Measurements from ENCODE around the gene TPM1.

The TPM1 gene

DNA sequence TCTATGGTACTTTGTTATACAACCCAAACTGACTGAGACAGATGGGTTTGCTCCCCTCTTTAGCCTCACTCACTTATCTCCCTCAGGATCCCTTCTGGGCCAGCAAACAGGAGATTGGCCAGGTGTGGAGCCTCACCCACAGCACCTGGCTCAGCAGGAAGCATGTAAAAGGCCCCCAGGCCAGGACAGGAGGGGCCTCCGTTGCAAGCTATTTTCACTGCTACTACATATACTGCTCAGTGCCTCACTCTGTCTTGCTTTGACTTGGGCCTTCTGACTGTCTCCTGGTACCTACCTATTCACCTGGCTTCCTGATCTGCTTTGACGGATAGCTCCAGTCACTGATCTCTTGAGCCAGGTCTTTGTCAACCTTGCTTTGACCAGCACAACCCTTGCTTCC lies 20.4 kb upstream of the TPM1 start:
- in situ Hi-C loops (cut with HindIII; ENCODE audit: low sequenced_read_pairs) = no loop called here
- TF ChIP-seq, protein P1, sequence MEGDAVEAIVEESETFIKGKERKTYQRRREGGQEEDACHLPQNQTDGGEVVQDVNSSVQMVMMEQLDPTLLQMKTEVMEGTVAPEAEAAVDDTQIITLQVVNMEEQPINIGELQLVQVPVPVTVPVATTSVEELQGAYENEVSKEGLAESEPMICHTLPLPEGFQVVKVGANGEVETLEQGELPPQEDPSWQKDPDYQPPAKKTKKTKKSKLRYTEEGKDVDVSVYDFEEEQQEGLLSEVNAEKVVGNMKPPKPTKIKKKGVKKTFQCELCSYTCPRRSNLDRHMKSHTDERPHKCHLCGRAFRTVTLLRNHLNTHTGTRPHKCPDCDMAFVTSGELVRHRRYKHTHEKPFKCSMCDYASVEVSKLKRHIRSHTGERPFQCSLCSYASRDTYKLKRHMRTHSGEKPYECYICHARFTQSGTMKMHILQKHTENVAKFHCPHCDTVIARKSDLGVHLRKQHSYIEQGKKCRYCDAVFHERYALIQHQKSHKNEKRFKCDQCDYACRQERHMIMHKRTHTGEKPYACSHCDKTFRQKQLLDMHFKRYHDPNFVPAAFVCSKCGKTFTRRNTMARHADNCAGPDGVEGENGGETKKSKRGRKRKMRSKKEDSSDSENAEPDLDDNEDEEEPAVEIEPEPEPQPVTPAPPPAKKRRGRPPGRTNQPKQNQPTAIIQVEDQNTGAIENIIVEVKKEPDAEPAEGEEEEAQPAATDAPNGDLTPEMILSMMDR (IDR thresholded peaks at IDR 0.05; ENCODE audit: low read depth, low read length) = no peak
- H3K4me3 ChIP-seq (ENCODE audit: low read depth, low read length) = no peak overlapping the region
- no peak for DNase-seq (ENCODE audit: low read depth, low spot score)

GRCh38 chr15:63022663-63023062 lies 19.9 kb upstream of the TPM1 start:
- H3K4me3 ChIP-seq (ENCODE audit: low read depth, low read length) = no peak overlapping the region
- no peak for DNase-seq (ENCODE audit: low read depth, low spot score)
- TF ChIP-seq, protein P1 (IDR thresholded peaks at IDR 0.05; ENCODE audit: low read depth, low read length) = no peak
- in situ Hi-C loops (cut with HindIII; ENCODE audit: low sequenced_read_pairs) = no loop called here

DNA sequence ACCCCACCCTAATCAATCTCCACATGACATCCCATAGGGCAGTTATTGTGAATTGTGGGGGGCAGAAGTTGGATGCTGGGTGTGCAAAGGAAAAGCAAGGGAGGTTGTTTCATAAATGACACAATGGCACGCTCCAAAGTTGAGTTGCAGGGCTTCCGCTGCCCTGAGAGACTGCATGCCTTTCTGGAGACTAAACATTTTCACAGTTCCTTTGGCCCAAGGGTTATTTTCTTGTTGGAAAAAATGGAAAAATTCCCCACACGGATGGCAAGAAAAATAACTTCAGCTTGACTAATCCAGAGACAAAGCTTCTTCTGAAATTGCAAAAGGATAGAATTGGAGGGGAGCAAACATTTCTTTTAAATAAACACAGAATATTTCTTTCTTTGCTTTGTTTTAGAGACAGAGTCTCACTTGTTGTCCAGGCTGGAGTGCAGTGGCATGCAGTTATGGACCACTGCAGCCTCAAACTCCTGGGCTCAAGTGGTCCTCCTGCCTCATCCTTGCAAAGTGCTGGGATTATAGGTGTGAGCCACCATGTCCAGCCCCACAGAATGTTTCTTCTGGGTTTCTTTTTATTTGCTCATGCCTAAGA lies 19.1 kb upstream of the TPM1 start:
- in situ Hi-C loops (cut with HindIII; ENCODE audit: low sequenced_read_pairs) = no loop called here
- TF ChIP-seq, protein P1 (IDR thresholded peaks at IDR 0.05; ENCODE audit: low read depth, low read length) = no peak
- DNase-seq (ENCODE audit: low read depth, low spot score) = peak; percentile 79
- no peak overlapping the region for H3K4me3 ChIP-seq (ENCODE audit: low read depth, low read length)

GRCh38 chr15:63025460-63025859 lies 17.1 kb upstream of the TPM1 start:
- TF ChIP-seq, protein P1 (IDR thresholded peaks at IDR 0.05; ENCODE audit: low read depth, low read length) = no peak
- in situ Hi-C loops (cut with HindIII; ENCODE audit: low sequenced_read_pairs) = no loop called here
- no peak overlapping the region for H3K4me3 ChIP-seq (ENCODE audit: low read depth, low read length)
- no peak for DNase-seq (ENCODE audit: low read depth, low spot score)

DNA sequence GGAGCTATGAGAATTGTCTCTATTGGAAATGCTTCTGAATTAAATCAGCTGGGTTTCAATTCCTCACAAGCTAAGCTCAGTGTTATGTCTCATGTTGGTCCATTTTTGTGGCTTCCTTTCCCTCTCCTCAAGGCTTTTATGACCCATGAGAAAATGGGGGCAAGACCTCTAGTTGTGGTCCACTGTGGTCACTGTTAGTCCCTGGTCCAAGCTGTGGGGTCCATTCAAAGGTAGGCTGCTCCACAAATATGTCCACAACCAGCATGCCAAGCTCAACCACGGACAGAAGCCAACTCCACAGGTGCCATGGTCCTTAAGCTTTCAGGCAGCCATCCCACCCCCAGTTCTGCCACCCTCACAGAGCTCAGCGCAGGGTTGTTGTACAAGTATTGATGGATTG lies 14.9 kb upstream of the TPM1 start:
- in situ Hi-C loops (cut with HindIII; ENCODE audit: low sequenced_read_pairs) = no loop called here
- TF ChIP-seq, protein P1 (IDR thresholded peaks at IDR 0.05; ENCODE audit: low read depth, low read length) = no peak
- DNase-seq (ENCODE audit: low read depth, low spot score) = no peak
- H3K4me3 ChIP-seq (ENCODE audit: low read depth, low read length) = no peak overlapping the region

- DNase-seq (ENCODE audit: low read depth, low spot score) = no peak
- in situ Hi-C loops (cut with HindIII; ENCODE audit: low sequenced_read_pairs) = no loop called here
- TF ChIP-seq, protein P1 (IDR thresholded peaks at IDR 0.05; ENCODE audit: low read depth, low read length) = no peak
- no peak overlapping the region for H3K4me3 ChIP-seq (ENCODE audit: low read depth, low read length)
Observed at GRCh38 chr15:63028442-63029110, 14.0 kb upstream of the TPM1 start.

Data from astrocyte of the spinal cord (primary cell).